ENCODE measurements around the gene PVALB. TPM values are rescaled to one million over a fixed set of nuclear protein-coding genes. Genes with fewer than 3 reads are reported as not detected.

Gene PVALB
- total RNA-seq, 1 donor from 2014 or later, result not detected

Other genes with a start within 250 kb of the PVALB start
- not detected for gene CACNG2, start 113.3 kb downstream of the PVALB start, total RNA-seq
- 29.3 TPM for gene IFT27, start 40.9 kb downstream of the PVALB start, total RNA-seq
- gene NCF4, start 44.0 kb upstream of the PVALB start, total RNA-seq, result 6.8 TPM
- gene CSF2RB, start 96.6 kb upstream of the PVALB start, total RNA-seq, result 3.2 TPM
- gene TST, start 202.4 kb upstream of the PVALB start, total RNA-seq, result 45.8 TPM
- gene MPST, start 202.7 kb upstream of the PVALB start, total RNA-seq, result 56.7 TPM
- gene KCTD17, start 234.7 kb upstream of the PVALB start, total RNA-seq, result 9.8 TPM